Stimulated activated CD4-positive, alpha-beta T cell treated with anti-CD3 and anti-CD28 coated beads, Interleukin-2, amount 100 ng/mL, for 4 hours (primary cell): Measurements from ENCODE around the gene PHAX.
A peak's percentile ranks its signal among the peaks of the same experiment; 100 is the strongest.
"Not testable (repeated sequence)": the region's sequence is repeated elsewhere in the genome, so short reads cannot be mapped to it uniquely, and the experiment has no call there.

Source experiments
- DNase-seq: peaks from one replicate; pipeline ENCODE4 v3.0.0-alpha.2; 2020; ENCODE audit warnings: low read depth

The PHAX gene

DNA sequence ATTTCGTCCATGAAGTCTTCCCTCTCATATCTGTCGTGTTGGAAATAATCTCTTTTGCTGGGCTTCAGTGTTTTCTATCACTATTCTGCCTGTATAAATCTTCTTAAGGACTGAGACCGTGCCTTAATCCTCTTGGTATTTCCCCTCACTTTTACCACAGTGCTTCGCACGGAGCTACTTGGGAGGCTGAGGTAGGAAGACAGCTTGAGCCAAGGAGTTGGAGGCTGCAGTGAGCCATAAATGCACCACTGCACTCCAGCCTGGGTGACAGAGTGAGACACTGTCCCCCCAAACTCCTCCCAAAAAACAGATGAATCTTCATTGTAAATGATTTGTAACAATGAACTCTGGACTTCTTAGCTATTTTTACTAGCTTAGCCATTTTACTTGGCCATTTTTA is 57.8 kb downstream of the PHAX start:
- no peak for DNase-seq

- no peak for DNase-seq
Observed at GRCh38 chr5:126659805-126660482, 59.2 kb downstream of the PHAX start.

GRCh38 chr5:126664586-126664985 is 63.8 kb downstream of the PHAX start:
- DNase-seq: no peak

GRCh38 chr5:126670109-126670508 is 69.4 kb downstream of the PHAX start:
- DNase-seq: not testable (repeated sequence)

DNA sequence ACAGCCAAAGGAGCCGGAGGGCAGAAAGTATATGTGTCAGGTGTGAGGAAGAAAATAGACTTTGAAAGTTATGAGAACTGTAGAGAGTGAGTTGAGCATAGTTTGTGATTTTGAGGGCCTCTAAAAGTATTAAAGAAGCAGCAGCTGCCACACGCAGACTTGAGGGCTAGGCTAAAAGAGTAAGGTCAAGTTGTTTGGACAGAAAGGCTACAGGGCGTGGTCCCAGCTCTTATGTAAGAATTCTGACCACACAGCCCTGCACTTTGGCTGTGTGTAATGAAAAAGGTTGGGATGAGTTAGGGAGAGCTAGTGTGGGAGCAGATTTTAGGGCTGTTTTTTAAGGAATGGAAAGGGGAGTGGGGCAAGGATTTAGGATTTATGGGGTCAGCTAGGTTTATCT is 70.9 kb downstream of the PHAX start:
- not testable (repeated sequence) for DNase-seq

DNA sequence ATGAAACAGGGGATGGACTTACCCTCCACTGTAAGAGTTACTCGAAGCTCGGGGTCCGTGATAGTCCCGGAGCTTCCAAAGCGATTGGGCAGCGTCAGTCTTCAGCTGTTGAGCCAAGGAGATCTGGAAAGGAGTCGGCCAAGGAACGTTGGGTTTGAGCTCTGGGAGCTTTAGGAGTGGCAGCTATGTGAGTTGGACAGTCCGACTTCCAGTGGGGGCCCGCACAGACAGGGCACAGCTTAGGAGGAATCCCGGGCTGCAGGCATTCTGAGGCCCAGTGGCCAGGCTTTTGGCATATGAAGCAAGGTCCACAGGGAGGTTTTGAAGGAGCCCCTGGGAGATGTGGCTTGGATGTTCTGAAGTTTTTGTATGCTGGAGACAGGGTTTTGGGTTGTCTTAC is 72.7 kb downstream of the PHAX start:
- DNase-seq: no peak

DNA sequence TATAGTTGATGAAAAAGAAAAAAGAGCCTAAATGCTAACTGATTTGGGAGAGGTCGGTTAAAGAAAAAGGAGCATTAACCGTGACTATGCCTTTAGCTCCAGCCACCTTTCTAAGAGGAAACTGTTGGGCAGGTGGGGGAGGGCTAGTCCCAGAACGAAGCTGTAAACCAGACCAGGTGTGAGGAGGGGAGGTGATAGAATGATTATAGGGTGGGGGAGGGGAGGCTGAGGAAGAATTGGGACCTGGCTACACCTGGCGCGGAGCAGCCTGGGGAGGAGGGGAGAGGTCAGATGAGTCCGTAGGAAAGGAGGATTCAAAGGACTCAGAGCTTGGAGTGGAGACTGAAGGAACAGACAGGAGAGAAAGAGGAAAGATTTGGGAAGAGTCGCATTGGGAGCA is 73.4 kb downstream of the PHAX start:
- no peak for DNase-seq

DNA sequence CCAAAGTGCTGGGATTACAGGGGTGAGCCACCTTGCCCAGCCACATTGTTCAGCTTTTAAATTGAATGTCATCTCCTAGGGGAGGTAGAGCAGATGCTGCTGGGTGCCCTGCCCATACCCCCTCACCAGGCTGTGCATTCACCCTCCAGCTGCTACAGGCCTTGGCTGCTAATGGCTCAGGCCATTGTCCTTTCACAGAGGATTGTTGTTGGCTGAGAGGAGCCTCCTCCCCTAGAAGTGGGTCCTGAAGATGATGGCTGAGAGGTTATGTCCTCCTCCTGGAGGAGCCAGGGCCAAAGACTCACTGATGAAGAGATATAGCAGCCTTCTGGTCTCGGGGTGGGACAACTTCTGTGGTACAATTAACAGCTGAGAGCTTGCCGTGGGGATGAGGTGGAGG is 74.6 kb downstream of the PHAX start:
- DNase-seq: no peak

- DNase-seq: peak; percentile 56
Observed at GRCh38 chr5:126676195-126676624, 75.5 kb downstream of the PHAX start.
